GM21381 (cell line): ENCODE results near the gene TSPAN4.
A peak's percentile ranks its signal among the peaks of the same experiment; 100 is the strongest.

Experiments used
- ATAC-seq: cut with Tn5 transposase; IDR thresholded peaks from one replicate; pipeline ENCODE4 v1.9.1; 2021; ENCODE audit warnings: mild to moderate bottlenecking, moderate library complexity; ENCODE audit not compliant: unreplicated experiment

The TSPAN4 gene

GRCh38 chr11:842370-843002, at the start of gene TSPAN4, which contains the start of gene POLR2L:
Gene TSPAN4 (plus strand): TSS chr11:842852. CDS start chr11:850305, 7,453 bp downstream.
Gene POLR2L (minus strand): TSS chr11:842529. CDS start chr11:842508, 21 bp downstream.
- ATAC-seq, result peak; percentile 71

GRCh38 chr11:792873-793272, 49.8 kb upstream of the TSPAN4 start:
- no peak for ATAC-seq

GRCh38 chr11:793556-793955, 49.1 kb upstream of the TSPAN4 start:
- ATAC-seq, result no peak

GRCh38 chr11:794013-794765, 48.5 kb upstream of the TSPAN4 start:
- no peak for ATAC-seq

GRCh38 chr11:794766-795633, 47.7 kb upstream of the TSPAN4 start:
- no peak for ATAC-seq

GRCh38 chr11:795634-796564, 46.8 kb upstream of the TSPAN4 start:
- ATAC-seq, result peak; percentile 22

GRCh38 chr11:796565-797295, 45.9 kb upstream of the TSPAN4 start:
- no peak for ATAC-seq

GRCh38 chr11:797296-798092, 45.2 kb upstream of the TSPAN4 start:
- peak; percentile 34 for ATAC-seq

GRCh38 chr11:798093-798713, 44.4 kb upstream of the TSPAN4 start, which contains the start of gene SLC25A22:
Gene SLC25A22 (minus strand): TSS chr11:798281. CDS start chr11:795006, 3,275 bp downstream.
- peak; percentile 53 for ATAC-seq

GRCh38 chr11:799641-800316, 42.9 kb upstream of the TSPAN4 start:
- no peak for ATAC-seq

GRCh38 chr11:800473-800872, 42.2 kb upstream of the TSPAN4 start:
- ATAC-seq, result no peak

GRCh38 chr11:801097-801780, 41.4 kb upstream of the TSPAN4 start:
- ATAC-seq, result no peak

- ATAC-seq, result no peak
These were observed 40.5 kb upstream of the TSPAN4 start for GRCh38 chr11:802018-802617.

- no peak for ATAC-seq
These were observed 39.8 kb upstream of the TSPAN4 start for GRCh38 chr11:802693-803466.

- ATAC-seq, result no peak
These were observed 39.2 kb upstream of the TSPAN4 start for GRCh38 chr11:803467-803742.
